HTR-8/SVneo (cell line): ENCODE data around the gene GPC6.

Experiments used
- DNase-seq: peaks from one replicate; pipeline ENCODE4 v3.0.0; 2011; ENCODE audit warnings: low spot score, mixed read lengths; ENCODE audit not compliant: insufficient read length
- FAIRE-seq: peaks from 2 replicates; lab custom pipeline; 2011; peaks lifted over from hg19 to GRCh38; lab: Jason Lieb, UNC

Gene GPC6

GRCh38 chr13:93637852-93638251 is 411.2 kb downstream of the GPC6 start:
- FAIRE-seq (no peak), DNase-seq (no peak)

- no peak for FAIRE-seq
Measured at GRCh38 chr13:93640452-93640851, 413.8 kb downstream of the GPC6 start.

GRCh38 chr13:93646245-93646644 is 419.6 kb downstream of the GPC6 start:
- FAIRE-seq, result no peak

More at GRCh38 chr13:93640452-93640851, 413.8 kb downstream of the GPC6 start:
- DNase-seq, result no peak

GRCh38 chr13:93649496-93649895 is 422.9 kb downstream of the GPC6 start:
- no peak for FAIRE-seq

More at GRCh38 chr13:93646245-93646644, 419.6 kb downstream of the GPC6 start:
- no peak for DNase-seq

DNA sequence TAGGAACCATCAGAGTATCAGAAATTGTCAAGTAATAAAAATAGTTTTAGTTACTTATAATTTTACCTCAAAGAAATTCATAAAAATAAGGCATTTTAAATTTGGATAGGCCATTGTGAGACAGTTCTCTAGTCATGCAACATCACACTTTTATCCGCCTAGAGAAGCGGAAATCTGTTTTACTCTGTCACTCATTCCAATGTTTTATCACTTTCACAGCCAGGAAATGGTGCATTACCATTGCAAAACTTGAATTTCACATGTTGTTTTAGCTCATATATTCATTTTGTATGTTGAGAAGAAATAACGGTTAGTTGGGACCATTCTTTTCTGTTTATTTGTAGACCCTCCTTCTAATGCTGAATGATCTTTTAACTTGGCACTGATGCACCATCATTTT is 427.2 kb downstream of the GPC6 start:
- no peak for DNase-seq
- FAIRE-seq, result no peak

More at GRCh38 chr13:93649496-93649895, 422.9 kb downstream of the GPC6 start:
- no peak for DNase-seq

- DNase-seq, result no peak
- FAIRE-seq, result no peak
Measured at GRCh38 chr13:93655154-93655553, 428.5 kb downstream of the GPC6 start.

DNA sequence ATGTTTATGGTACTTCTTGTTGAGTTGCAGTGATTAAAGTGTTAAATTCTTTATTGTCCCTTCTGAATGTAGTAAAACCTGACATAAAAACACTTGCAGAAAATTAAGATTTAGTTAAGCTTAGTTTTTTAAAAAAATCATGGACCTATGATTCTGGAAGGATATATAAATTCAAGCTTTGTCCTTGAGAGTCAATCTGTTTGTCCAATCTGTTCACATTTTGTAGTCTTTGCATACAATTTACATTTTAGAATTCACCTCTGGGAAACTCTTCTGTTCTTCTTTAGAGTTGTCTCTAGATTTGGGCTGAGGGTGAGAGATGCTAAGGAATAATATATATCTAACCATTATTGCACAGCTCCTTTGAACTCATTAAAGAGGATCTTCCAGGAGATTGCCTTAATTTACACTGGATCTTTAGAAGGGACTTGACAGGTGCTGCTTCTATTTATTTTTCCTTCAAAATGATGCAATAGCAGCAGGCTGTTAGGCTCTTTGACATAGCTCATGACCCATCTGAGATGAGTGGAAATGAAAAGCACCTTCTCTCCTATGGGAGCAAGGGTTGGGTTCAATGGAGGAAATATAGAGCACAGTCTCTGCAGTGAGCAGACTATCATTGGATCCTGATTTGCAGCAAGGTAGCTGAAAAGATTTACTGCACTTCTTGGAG is 433.9 kb downstream of the GPC6 start:
- FAIRE-seq (no peak), DNase-seq (no peak)

- FAIRE-seq (no peak), DNase-seq (no peak)
Measured at GRCh38 chr13:93670866-93671265, 444.3 kb downstream of the GPC6 start.

DNA sequence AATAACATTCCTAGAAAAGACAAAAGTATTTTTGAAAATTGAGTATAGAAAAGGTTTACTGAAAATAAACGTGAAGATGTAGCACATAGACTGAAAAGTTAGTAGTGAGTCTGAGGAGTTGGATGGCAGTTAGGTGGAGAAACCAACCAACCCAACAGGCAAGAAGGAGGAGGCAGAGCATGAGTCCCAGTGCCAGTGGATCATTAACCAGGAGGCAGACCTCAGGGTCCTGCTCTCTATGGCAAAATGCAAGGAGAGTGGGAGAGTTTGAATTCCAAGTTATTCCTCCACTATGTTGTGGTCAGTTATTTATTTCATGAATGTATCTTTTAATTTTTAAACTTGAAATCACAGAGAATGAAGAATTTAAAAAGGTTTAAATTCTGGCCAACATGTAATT is 446.4 kb downstream of the GPC6 start:
- FAIRE-seq (no peak), DNase-seq (no peak)

DNA sequence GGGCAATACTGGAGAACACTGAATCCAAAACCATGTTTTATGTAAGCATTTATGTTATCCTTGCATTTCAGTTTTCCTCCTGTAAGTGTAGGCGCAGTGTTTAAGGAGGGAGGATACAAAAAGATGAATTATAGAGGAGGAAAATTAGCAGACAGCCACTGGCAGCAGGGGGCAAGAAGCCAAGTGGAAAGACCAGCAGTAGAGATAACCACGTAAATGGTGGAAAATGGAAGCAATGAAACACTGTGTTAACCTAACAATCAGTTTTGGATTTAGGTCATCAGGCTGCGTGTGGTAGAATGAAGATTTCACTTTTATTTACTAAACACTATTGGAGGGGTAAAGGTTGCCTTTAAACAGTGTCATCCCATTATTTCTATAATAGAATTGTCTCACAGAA is 447.3 kb downstream of the GPC6 start:
- no peak for FAIRE-seq

DNA sequence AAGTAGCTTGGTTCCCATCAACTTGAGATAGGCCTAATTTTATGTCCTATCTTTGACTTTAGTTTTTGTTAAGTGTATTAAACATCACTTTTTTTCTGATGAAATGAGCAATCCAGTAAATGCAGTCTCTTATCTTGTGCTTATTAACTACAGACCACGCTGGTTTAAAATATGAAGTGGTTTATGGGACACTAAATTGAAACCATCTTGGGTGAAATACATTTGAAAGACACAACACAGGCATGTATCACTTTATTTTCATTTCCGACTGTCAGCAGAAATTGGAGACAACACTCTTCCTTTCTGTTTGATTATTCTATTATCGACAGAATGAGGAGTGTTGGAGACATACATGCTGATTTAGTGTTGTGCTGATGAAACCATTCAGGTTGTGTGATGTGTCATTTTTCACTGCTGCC is 447.7 kb downstream of the GPC6 start:
- no peak for DNase-seq
- FAIRE-seq, result no peak

More for the DNA sequence above, 447.3 kb downstream of the GPC6 start:
- no peak for DNase-seq

DNA sequence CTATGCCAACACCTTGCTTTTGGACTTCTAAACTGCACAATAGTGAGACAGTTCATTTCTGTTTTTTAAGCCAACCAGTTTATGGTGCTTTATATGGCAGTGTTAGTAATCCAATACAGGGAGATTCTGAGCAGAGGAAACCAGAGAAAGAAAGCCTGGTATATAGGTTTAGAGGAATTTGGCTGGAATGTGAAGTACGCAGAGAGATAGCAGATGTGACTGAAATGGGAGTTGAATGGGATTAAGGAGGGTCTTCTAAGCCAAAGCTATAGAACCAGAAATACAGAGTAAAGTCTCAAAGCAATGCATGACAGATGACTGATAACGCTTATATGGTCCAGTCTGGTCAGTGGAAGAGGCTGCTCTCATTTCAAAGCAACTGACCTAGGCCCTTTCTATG is 453.7 kb downstream of the GPC6 start:
- FAIRE-seq, result no peak
- no peak for DNase-seq

GRCh38 chr13:93685900-93686299 is 459.3 kb downstream of the GPC6 start:
- FAIRE-seq (no peak), DNase-seq (no peak)

DNA sequence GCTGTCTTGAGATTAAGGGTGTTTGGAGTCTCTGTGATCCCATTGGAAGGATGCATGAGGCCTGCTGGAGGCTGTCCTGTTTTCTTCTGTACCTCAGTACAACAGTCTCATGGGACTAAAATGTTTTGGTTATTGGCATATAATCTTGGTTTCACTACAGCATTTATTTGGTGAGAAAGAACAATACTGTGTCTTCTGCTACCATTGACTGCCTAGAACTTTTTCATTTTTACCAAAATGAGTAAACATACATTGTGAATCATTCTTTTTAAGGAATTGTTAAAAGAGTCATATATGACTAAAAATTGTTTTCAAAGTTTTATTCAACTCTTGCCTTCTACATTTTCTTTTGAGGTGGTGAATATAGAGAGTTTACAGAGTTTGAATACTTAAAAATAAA is 459.8 kb downstream of the GPC6 start:
- DNase-seq (no peak), FAIRE-seq (no peak)

DNA sequence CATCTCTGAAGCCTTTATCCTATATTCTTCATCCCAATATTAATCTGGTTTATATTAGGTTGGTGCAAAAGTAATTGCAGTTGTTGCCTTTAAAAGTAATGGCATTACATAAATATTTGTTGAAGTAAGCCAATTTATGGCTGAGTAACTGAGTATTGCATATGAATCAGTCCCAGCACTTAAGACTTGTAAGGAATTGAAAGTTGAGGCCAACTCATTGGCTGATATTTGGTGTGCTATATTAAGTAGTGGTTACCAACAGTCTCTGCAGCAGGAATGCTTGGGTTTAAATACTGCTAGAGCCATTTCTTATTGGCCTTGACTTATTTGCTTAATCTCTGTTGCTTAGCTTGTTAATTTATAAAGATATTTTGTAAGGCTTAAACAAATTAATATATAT is 460.7 kb downstream of the GPC6 start:
- FAIRE-seq, result no peak
- DNase-seq, result no peak

GRCh38 chr13:93689333-93689732 is 462.7 kb downstream of the GPC6 start:
- FAIRE-seq, result no peak
- DNase-seq, result no peak

DNA sequence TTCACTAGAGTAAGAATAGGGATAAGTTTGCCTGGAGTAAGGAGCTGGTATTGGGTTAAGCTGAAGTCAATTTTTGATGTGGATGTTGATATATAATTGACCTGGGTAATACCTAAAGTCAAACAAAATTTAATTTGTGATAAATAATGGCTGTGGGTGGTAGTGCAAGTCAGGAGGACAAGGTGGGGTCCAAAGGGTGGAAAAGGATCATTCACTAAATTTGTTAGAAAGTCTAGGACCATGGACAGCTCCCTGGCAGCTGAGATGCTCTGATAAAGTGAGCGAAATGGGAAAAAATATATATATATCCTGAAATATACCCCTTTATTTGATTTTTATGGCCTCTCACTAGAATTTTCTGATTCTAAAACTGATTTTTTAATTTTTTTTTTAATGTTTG is 463.5 kb downstream of the GPC6 start:
- no peak for DNase-seq

DNA sequence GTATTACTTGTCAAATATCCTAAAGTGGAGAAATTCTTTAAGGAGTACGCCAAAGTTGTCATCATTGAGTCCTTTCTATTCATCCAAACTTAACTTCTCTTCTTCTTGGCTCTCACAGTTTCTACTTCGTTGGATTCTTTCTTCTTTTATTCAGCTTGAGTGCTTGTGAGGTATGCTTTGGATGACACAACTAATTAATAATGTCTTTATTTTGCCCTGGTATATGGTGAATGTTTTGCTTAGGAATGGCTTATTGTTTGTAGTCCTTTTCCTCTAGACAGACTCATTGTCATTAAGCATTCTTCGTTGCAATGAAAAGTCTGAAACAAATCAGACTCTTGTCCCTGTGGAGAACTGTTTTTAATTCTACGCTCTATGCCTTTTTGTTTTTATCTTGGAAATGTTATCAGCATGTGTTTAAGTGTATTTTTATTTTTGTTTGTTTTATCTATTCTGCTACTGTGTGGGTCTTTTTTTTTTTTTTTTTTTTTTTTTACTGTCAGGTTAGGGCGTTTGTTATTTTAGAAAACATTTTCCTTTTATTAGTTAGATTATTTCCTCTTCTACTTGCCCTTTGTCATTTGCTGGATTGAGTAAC is 471.5 kb downstream of the GPC6 start:
- FAIRE-seq (no peak), DNase-seq (no peak)

More for the DNA sequence above, 463.5 kb downstream of the GPC6 start:
- FAIRE-seq, result no peak

GRCh38 chr13:93700115-93700514 is 473.5 kb downstream of the GPC6 start:
- no peak for DNase-seq
- FAIRE-seq, result no peak

GRCh38 chr13:93708308-93709075 is 481.9 kb downstream of the GPC6 start:
- FAIRE-seq, result no peak

More at GRCh38 chr13:93708308-93709075, 481.9 kb downstream of the GPC6 start:
- no peak for DNase-seq
